HEK293T (cell line): ENCODE measurements around the gene EPHB1.

Experiments
- ARNT ChIP-seq: fragments of 450-650 bp; IDR thresholded peaks from 2 replicates; pipeline ENCODE4 v1.6.1; 2017; ENCODE audit warnings: mild to moderate bottlenecking
- SP1 ChIP-seq: fragments of 450-650 bp; IDR thresholded peaks from 2 replicates; pipeline ENCODE4 v1.6.1; 2017

DNA sequence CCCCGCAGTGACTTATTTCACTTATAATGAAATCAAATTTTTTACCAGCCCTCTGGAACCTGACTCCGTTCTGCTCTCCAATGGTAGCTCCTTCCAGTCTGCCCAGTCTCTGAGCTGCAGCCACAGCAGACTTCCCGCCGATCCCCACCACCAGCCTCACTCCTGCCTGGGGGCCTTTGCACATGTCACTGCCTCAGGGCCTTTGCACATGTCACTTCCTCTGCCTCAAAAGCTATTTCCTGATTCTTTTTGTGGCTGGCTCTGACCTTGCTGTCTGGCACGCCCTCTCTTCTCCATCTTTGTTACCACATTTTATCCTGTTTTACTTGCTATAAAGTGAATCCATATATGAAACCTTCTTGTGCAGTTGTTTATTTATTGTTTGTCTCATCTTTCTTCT, 277.4 kb downstream of the EPHB1 start:
- no peak for TF ChIP-seq SP1
- TF ChIP-seq ARNT = no peak
